Smooth muscle cell (in vitro differentiated cells): ENCODE measurements around the gene HOOK2. TPM values are rescaled to one million over a fixed set of nuclear protein-coding genes. Genes with fewer than 3 reads are reported as not detected.

ENCODE experiments used
- DNase-seq: peaks from one replicate; lab custom pipeline; 2025; ENCODE audit not compliant: unreplicated experiment; lab: John Stamatoyannopoulos, UW
- H2AFZ ChIP-seq: fragments of 200-600 bp; sonication (generic); 2 replicates; pipeline ENCODE4 v1.6.0; 2016; ENCODE audit warnings: antibody characterized with exemption, low read depth, mild to moderate bottlenecking
- H3F3A ChIP-seq: fragments of 200-600 bp; sonication (generic); 2 replicates; pipeline ENCODE4 v1.6.0; 2017; ENCODE audit warnings: antibody characterized with exemption, low read depth
- H3K27ac ChIP-seq: fragments of 200-600 bp; sonication (generic); 2 replicates; pipeline ENCODE4 v1.5.1; 2016; ENCODE audit warnings: low read depth, mild to moderate bottlenecking
- H3K27me3 ChIP-seq: fragments of 200-600 bp; sonication (generic); 2 replicates; pipeline ENCODE4 v1.6.1; 2016; ENCODE audit warnings: low read depth, mild to moderate bottlenecking
- H3K36me3 ChIP-seq: fragments of 200-600 bp; sonication (generic); 2 replicates; pipeline ENCODE4 v1.5.1; 2016; ENCODE audit warnings: low read depth
- H3K4me1 ChIP-seq: fragments of 200-600 bp; sonication (generic); 2 replicates; pipeline ENCODE4 v1.5.1; 2016; ENCODE audit warnings: low read depth
- H3K4me2 ChIP-seq: fragments of 200-600 bp; sonication (generic); 2 replicates; pipeline ENCODE4 v1.6.0; 2016; ENCODE audit warnings: mild to moderate bottlenecking
- H3K4me3 ChIP-seq: fragments of 200-600 bp; sonication (generic); 2 replicates; pipeline ENCODE4 v1.5.1; 2016; ENCODE audit warnings: mild to moderate bottlenecking
- H3K79me2 ChIP-seq: fragments of 200-600 bp; sonication (generic); 2 replicates; pipeline ENCODE4 v1.6.0; 2016; ENCODE audit warnings: low read depth, mild to moderate bottlenecking
- H3K9ac ChIP-seq: fragments of 200-600 bp; sonication (generic); 2 replicates; pipeline ENCODE4 v1.6.0; 2016; ENCODE audit warnings: low read depth
- H3K9me3 ChIP-seq: fragments of 200-600 bp; sonication (generic); replicated peaks from 2 replicates; pipeline ENCODE4 v1.5.1; 2016; ENCODE audit warnings: low read depth
- H4K20me1 ChIP-seq: fragments of 200-600 bp; sonication (generic); 2 replicates; pipeline ENCODE4 v1.6.0; 2016; ENCODE audit warnings: low read depth
- WGBS: methylation state at CpG from one replicate; pipeline ENCODE4 v1.1.7; 2016; ENCODE audit warnings: low lambda C conversion rate; 5-methylcytosine and 5-hydroxymethylcytosine counted together
- polyA plus RNA-seq: library from polyadenylated mRNA; unstranded; fragments of >200 nt; fragmentation: Nextera tagmentation; extraction: Ambion mirVana; gene quantifications from 2 replicates; pipeline ENCODE4 v1.2.1, GENCODE V29; 2016
- total RNA-seq: library from RNA; depleted of rRNA; stranded (reverse); fragments of >200 nt; gene quantifications from 2 replicates; pipeline ENCODE4 v1.2.3, GENCODE V29; 2014
- TF ChIP-seq, protein P1 (sequence below): fragments of 200-600 bp; sonication (generic); IDR thresholded peaks from 2 replicates; pipeline ENCODE4 v1.5.1; 2017; ENCODE audit warnings: borderline replicate concordance, mild to moderate bottlenecking, antibody characterized with exemption; ENCODE audit not compliant: insufficient read depth, poor library complexity, severe bottlenecking

HOOK2 gene
- total and polyA plus RNA-seq, 2 experiments from 2014 or later = 14.6 to 20.5 TPM

DNA sequence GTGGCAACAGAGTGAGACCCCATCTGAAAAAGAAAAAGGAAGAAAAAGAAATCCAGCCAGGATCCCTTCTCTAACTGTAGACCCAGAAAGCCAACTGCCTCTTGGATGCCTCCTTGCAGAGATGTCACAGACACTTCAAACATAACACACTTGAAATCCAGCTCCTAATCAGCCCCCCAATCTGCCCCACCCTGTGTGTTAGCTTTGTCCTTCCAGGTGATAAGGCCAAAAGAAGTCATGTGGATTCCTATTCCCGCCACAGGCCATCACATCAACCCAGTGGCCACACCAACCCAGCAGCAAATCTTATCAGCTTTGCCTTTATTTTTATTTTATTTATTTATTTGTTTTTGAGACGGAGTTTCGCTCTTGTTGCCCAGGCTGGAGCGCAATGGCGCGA lies 15.7 kb downstream of the HOOK2 start:
- Histone ChIP-seq H3K27ac (no peak overlapping the region), H3K9me3 (no peaks in the 10 kb centered on the region), H3F3A (peaks cover 4% of the 10 kb centered on the region), H3K79me2 (no peaks in the 10 kb centered on the region), H4K20me1 (no peaks in the 10 kb centered on the region), H2AFZ (no peak overlapping the region), H3K4me1 (peaks cover 4% of the 10 kb centered on the region), H3K9ac (no peak overlapping the region), H3K4me3 (no peak overlapping the region), H3K27me3 (no peaks in the 10 kb centered on the region), H3K4me2 (no peak overlapping the region), H3K36me3 (no peaks in the 10 kb centered on the region)
- no peak for DNase-seq
- TF ChIP-seq, protein P1, sequence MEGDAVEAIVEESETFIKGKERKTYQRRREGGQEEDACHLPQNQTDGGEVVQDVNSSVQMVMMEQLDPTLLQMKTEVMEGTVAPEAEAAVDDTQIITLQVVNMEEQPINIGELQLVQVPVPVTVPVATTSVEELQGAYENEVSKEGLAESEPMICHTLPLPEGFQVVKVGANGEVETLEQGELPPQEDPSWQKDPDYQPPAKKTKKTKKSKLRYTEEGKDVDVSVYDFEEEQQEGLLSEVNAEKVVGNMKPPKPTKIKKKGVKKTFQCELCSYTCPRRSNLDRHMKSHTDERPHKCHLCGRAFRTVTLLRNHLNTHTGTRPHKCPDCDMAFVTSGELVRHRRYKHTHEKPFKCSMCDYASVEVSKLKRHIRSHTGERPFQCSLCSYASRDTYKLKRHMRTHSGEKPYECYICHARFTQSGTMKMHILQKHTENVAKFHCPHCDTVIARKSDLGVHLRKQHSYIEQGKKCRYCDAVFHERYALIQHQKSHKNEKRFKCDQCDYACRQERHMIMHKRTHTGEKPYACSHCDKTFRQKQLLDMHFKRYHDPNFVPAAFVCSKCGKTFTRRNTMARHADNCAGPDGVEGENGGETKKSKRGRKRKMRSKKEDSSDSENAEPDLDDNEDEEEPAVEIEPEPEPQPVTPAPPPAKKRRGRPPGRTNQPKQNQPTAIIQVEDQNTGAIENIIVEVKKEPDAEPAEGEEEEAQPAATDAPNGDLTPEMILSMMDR = no peak
- WGBS = 95% methylated on average over 6 of the region's 6 CpGs

DNA sequence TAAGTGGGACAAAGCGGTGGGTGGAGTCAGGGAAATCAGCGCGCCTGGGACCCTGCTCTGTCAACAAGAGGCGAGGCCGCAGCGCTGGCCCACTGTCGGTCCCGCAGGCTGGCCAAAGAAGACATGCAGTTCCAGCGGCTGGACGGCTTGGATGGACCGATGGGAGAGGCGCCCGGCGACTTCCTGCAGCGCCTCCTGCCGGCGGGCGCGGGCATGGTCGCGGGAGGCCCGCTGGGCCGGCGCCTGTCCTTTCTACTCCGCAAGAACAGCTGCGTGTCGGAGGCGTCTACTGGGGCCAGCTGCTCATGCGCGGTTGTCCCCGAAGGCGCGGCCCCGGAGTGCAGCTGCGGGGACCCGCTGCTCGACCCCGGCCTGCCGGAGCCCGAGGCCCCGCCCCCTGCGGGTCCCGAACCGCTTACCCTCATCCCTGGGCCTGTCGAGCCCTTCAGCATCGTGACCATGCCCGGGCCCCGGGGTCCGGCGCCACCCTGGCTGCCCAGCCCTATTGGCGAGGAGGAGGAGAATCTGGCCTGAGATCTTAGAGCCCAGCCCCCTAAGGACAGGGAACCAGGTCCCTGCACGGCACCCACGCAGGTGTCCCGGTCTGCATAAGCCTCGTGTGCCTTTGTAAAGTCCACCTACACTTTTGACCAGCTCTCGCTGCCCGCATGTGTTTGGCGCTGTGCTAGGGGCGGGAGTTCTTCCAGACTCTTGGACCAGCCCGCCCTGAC lies 17.6 kb downstream of the HOOK2 start:
- Histone ChIP-seq H3K9ac (no peak overlapping the region), H3K4me3 (peak overlapping the region; percentile 49), H3K9me3 (no peaks in the 10 kb centered on the region), H4K20me1 (no peaks in the 10 kb centered on the region), H3K27ac (no peak overlapping the region), H2AFZ (peak overlapping the region; percentile 81), H3K36me3 (no peaks in the 10 kb centered on the region), H3K27me3 (peaks cover 11% of the 10 kb centered on the region), H3K79me2 (no peaks in the 10 kb centered on the region), H3F3A (peaks cover 4% of the 10 kb centered on the region), H3K4me1 (peaks cover 4% of the 10 kb centered on the region), H3K4me2 (peak overlapping the region; percentile 90)
- peak; percentile 50 for DNase-seq
- 12% methylated on average over 48 of the region's 60 CpGs for WGBS
- TF ChIP-seq, protein P1 = peak; percentile 97

DNA sequence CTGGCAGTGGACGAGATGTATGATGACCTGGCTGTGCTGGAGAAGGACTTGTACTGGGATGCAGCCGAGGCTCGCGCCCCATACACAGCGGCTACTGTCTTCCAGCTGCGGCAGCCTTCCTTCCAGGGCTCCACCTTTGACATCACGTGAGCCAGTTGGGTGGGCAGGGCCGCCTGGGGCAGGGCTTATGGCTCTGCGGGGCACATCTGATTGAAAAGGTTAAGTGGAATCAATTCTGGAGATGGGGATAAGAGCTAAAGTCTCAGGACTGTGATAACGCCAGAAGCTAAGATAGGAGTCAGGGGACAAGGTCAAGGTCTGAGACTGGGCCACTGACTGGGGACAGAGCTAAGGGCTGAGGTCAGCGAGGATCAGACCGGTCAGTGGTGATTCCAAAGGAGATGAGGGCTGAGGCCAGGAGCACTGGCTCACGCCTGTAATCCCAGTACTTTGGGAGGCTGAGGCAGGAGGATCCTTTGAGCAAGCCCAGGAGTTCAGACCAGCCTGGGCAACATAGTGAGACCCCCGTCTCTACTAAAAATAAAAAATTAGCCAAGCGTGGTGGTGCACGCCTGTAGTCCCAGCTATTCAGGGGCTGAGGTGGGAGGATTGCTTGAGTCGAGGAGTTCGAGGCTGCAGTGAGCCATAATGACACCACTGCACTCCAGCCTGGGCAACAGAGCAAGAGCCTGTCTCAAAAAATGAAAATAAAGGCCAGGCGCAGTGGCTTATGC lies 19.0 kb downstream of the HOOK2 start:
- TF ChIP-seq, protein P1 = no peak
- no peak for DNase-seq

More for the DNA sequence above, 19.0 kb downstream of the HOOK2 start:
- H3K4me3 ChIP-seq = no peak overlapping the region
- 90% methylated on average over 19 of the region's 19 CpGs for WGBS
- H3K9me3 ChIP-seq = no peaks in the 10 kb centered on the region
- H3K27ac ChIP-seq = no peak overlapping the region
- no peak overlapping the region for H3K4me2 ChIP-seq
- H3F3A ChIP-seq = peaks cover 4% of the 10 kb centered on the region
- H3K27me3 ChIP-seq = peaks cover 24% of the 10 kb centered on the region
- peaks cover 4% of the 10 kb centered on the region for H3K4me1 ChIP-seq
- no peak overlapping the region for H3K9ac ChIP-seq
- no peaks in the 10 kb centered on the region for H4K20me1 ChIP-seq
- no peak overlapping the region for H2AFZ ChIP-seq
- no peaks in the 10 kb centered on the region for H3K36me3 ChIP-seq
- no peaks in the 10 kb centered on the region for H3K79me2 ChIP-seq
